HUES64 (cell line): Measurements from ENCODE around the gene AP4E1.

Experiments
- H3K27ac ChIP-seq: 2 replicates; pipeline ENCODE4 v1.7.0; 2013; ENCODE audit warnings: low read depth, low read length, inconsistent platforms
- H3K27me3 ChIP-seq: 2 replicates; pipeline ENCODE4 v1.6.1; 2013; ENCODE audit warnings: mild to moderate bottlenecking, low read length; ENCODE audit not compliant: insufficient read depth
- H3K36me3 ChIP-seq: 2 replicates; pipeline ENCODE4 v1.6.1; 2013; ENCODE audit warnings: mild to moderate bottlenecking, low read length; ENCODE audit not compliant: insufficient read depth
- H3K4me1 ChIP-seq: 2 replicates; pipeline ENCODE4 v1.6.1; 2013; ENCODE audit warnings: mild to moderate bottlenecking, low read length, moderate library complexity; ENCODE audit not compliant: insufficient read depth
- H3K4me3 ChIP-seq: 2 replicates; pipeline ENCODE4 v1.5.1; 2013; ENCODE audit warnings: mild to moderate bottlenecking, low read length, moderate library complexity
- H3K9ac ChIP-seq: 2 replicates; pipeline ENCODE4 v1.6.1; 2013; ENCODE audit warnings: mild to moderate bottlenecking, low read depth, low read length
- H3K9me3 ChIP-seq: 2 replicates; pipeline ENCODE4 v1.6.1; 2013; ENCODE audit warnings: low read depth, low read length; ENCODE audit not compliant: insufficient read depth
- WGBS: fragments of 150-250, 120-280 bp; methylation state at CpG from one replicate; pipeline ENCODE4 v1.1.7; 2013; ENCODE audit warnings: missing lambda C conversion rate; 5-methylcytosine and 5-hydroxymethylcytosine counted together

Gene AP4E1

GRCh38 chr15:50876989-50877360 lies 31.5 kb upstream of the AP4E1 start:
- Histone ChIP-seq H3K4me1 (0 out of 2 replicates have a peak, but pooled peaks cover 4% of the 10 kb centered on the region), H3K4me3 (no peak overlapping the region)

GRCh38 chr15:50879016-50879617 lies 29.4 kb upstream of the AP4E1 start:
- Histone ChIP-seq H3K27ac (no peak overlapping the region), H3K9me3 (no peaks in the 10 kb centered on the region), H3K36me3 (no peaks in the 10 kb centered on the region), H3K4me3 (no peak overlapping the region), H3K4me1 (0 out of 2 replicates have a peak, but pooled peaks cover 4% of the 10 kb centered on the region), H3K27me3 (no peaks in the 10 kb centered on the region), H3K9ac (no peak overlapping the region)
- WGBS: 95% methylated on average over 4 of the region's 4 CpGs

More at GRCh38 chr15:50876989-50877360, 31.5 kb upstream of the AP4E1 start:
- WGBS: 12% methylated on average over 8 of the region's 8 CpGs
- peak overlapping the region; percentile 42; the same call in 1 of the 2 replicates for H3K9ac ChIP-seq
- H3K27ac ChIP-seq: no peak overlapping the region
- H3K36me3 ChIP-seq: no peaks in the 10 kb centered on the region
- no peaks in the 10 kb centered on the region for H3K27me3 ChIP-seq
- no peaks in the 10 kb centered on the region for H3K9me3 ChIP-seq

- Histone ChIP-seq H3K27ac (no peak overlapping the region), H3K4me1 (0 out of 2 replicates have a peak, but pooled peaks cover 4% of the 10 kb centered on the region), H3K9ac (no peak overlapping the region), H3K27me3 (no peaks in the 10 kb centered on the region), H3K4me3 (no peak overlapping the region), H3K36me3 (no peaks in the 10 kb centered on the region), H3K9me3 (no peaks in the 10 kb centered on the region)
- WGBS: 98% methylated on average over 2 of the region's 2 CpGs
Observed at GRCh38 chr15:50880206-50880605, 28.3 kb upstream of the AP4E1 start.

GRCh38 chr15:50880651-50881114 lies 27.8 kb upstream of the AP4E1 start:
- Histone ChIP-seq H3K4me1 (0 out of 2 replicates have a peak, but pooled peaks cover 4% of the 10 kb centered on the region), H3K27ac (no peak overlapping the region), H3K36me3 (no peaks in the 10 kb centered on the region), H3K4me3 (no peak overlapping the region), H3K9ac (no peak overlapping the region), H3K27me3 (no peaks in the 10 kb centered on the region), H3K9me3 (no peaks in the 10 kb centered on the region)
- WGBS: 90% methylated on average over 2 of the region's 2 CpGs

- Histone ChIP-seq H3K4me3 (no peak overlapping the region), H3K27me3 (no peaks in the 10 kb centered on the region), H3K36me3 (no peaks in the 10 kb centered on the region), H3K9ac (no peak overlapping the region), H3K27ac (no peak overlapping the region), H3K4me1 (0 out of 2 replicates have a peak, but pooled peaks cover 4% of the 10 kb centered on the region), H3K9me3 (no peaks in the 10 kb centered on the region)
- WGBS: 92% methylated on average over 6 of the region's 6 CpGs
Observed at GRCh38 chr15:50881121-50882048, 27.1 kb upstream of the AP4E1 start.

GRCh38 chr15:50883903-50884302 lies 24.6 kb upstream of the AP4E1 start:
- H3K27me3 ChIP-seq: no peaks in the 10 kb centered on the region
- H3K27ac ChIP-seq: no peak overlapping the region
- H3K9me3 ChIP-seq: no peaks in the 10 kb centered on the region
- H3K36me3 ChIP-seq: no peaks in the 10 kb centered on the region
- H3K4me1 ChIP-seq: no peaks in the 10 kb centered on the region
- no peak overlapping the region for H3K4me3 ChIP-seq
- no peak overlapping the region for H3K9ac ChIP-seq
- WGBS: 90% methylated on average over 2 of the region's 2 CpGs

- H3K4me3 ChIP-seq: no peak overlapping the region
- H3K9me3 ChIP-seq: no peaks in the 10 kb centered on the region
- H3K27ac ChIP-seq: no peak overlapping the region
- WGBS: 78% methylated on average over 3 of the region's 5 CpGs
- H3K9ac ChIP-seq: no peak overlapping the region
- H3K27me3 ChIP-seq: no peaks in the 10 kb centered on the region
- no peaks in the 10 kb centered on the region for H3K36me3 ChIP-seq
- H3K4me1 ChIP-seq: no peaks in the 10 kb centered on the region
Observed at GRCh38 chr15:50884540-50884939, 23.9 kb upstream of the AP4E1 start.

GRCh38 chr15:50886139-50886467 lies 22.4 kb upstream of the AP4E1 start:
- Histone ChIP-seq H3K27ac (no peak overlapping the region), H3K9ac (no peak overlapping the region), H3K36me3 (no peaks in the 10 kb centered on the region), H3K9me3 (peaks cover 4% of the 10 kb centered on the region; the same call in 1 of the 2 replicates), H3K27me3 (no peaks in the 10 kb centered on the region), H3K4me1 (no peaks in the 10 kb centered on the region), H3K4me3 (no peak overlapping the region)

- WGBS: no CpG with 5 or more reads among the region's 2 CpGs
Observed at GRCh38 chr15:50886611-50887345, 21.7 kb upstream of the AP4E1 start.

GRCh38 chr15:50888054-50888453 lies 20.4 kb upstream of the AP4E1 start:
- WGBS: 100% methylated on average over 3 of the region's 3 CpGs

More at GRCh38 chr15:50886611-50887345, 21.7 kb upstream of the AP4E1 start:
- Histone ChIP-seq H3K4me1 (no peaks in the 10 kb centered on the region), H3K4me3 (no peak overlapping the region), H3K27ac (no peak overlapping the region), H3K9me3 (peaks cover 4% of the 10 kb centered on the region; the same call in 1 of the 2 replicates), H3K27me3 (no peaks in the 10 kb centered on the region), H3K9ac (no peak overlapping the region), H3K36me3 (no peaks in the 10 kb centered on the region)

GRCh38 chr15:50889589-50889988 lies 18.9 kb upstream of the AP4E1 start:
- Histone ChIP-seq H3K9ac (no peak overlapping the region), H3K27ac (no peak overlapping the region), H3K9me3 (peaks cover 18% of the 10 kb centered on the region), H3K36me3 (no peaks in the 10 kb centered on the region), H3K4me1 (no peaks in the 10 kb centered on the region), H3K4me3 (no peak overlapping the region), H3K27me3 (no peaks in the 10 kb centered on the region)
- WGBS: 97% methylated on average over 9 of the region's 9 CpGs

More at GRCh38 chr15:50888054-50888453, 20.4 kb upstream of the AP4E1 start:
- no peaks in the 10 kb centered on the region for H3K36me3 ChIP-seq
- no peak overlapping the region for H3K4me3 ChIP-seq
- no peak overlapping the region for H3K9ac ChIP-seq
- peaks cover 8% of the 10 kb centered on the region; the same call in 1 of the 2 replicates for H3K9me3 ChIP-seq
- no peaks in the 10 kb centered on the region for H3K4me1 ChIP-seq
- H3K27me3 ChIP-seq: no peaks in the 10 kb centered on the region
- no peak overlapping the region for H3K27ac ChIP-seq
